ENCODE results near the gene CBY2. TPM values are rescaled to one million over a fixed set of nuclear protein-coding genes. Genes with fewer than 3 reads are reported as not detected.
"Not testable (repeated sequence)": the region's sequence is repeated elsewhere in the genome, so short reads cannot be mapped to it uniquely, and the experiment has no call there.

CBY2 gene
- total and polyA plus RNA-seq, 2 of the 4 experiments (the other 2 are of a cell fraction): not detected

- no peak overlapping the region for H3K27ac ChIP-seq (ENCODE audit: insufficient read depth, low read length)
- whole genome bisulfite sequencing, 2 experiments (ENCODE audit: extremely low coverage in 2 of 2, insufficient read length in 1 of 2): no CpG with 5 or more reads among the region's 1 CpG
- no peaks in the 10 kb centered on the region for H4K20me1 ChIP-seq (ENCODE audit: insufficient read depth, low read length)
- DNase-seq (no peak), ATAC-seq (ENCODE audit: low read depth) (no peak)
- H3K56ac ChIP-seq (ENCODE audit: extremely low read depth, insufficient read depth, low read length): no peak overlapping the region
- H2AFZ ChIP-seq (replicated peaks; ENCODE audit: low read length, poor library complexity): no peak overlapping the region
- H4K8ac ChIP-seq (ENCODE audit: low read depth in 2 of 2, low read length in 2 of 2): no peak overlapping the region
- no peaks in the 10 kb centered on the region for H3K79me1 ChIP-seq (ENCODE audit: low read depth in 1 of 2, low read length in 2 of 2)
- TF ChIP-seq POLR2A (IDR thresholded peaks at IDR 0.05; ENCODE audit: low read depth, low read length): no peak
- no peak for TF ChIP-seq NFE2L2 (IDR thresholded peaks at IDR 0.05; ENCODE audit: low read depth, low read length)
- no peak for TF ChIP-seq CEBPB (IDR thresholded peaks at IDR 0.05; ENCODE audit: low read depth, low read length)
- TF ChIP-seq CHD1 (IDR thresholded peaks at IDR 0.05; ENCODE audit: low read depth, low read length): no peak
- TF ChIP-seq RCOR1 (IDR thresholded peaks at IDR 0.05; ENCODE audit: insufficient replicate concordance, low read length): no peak
- no peak for TF ChIP-seq FOS (IDR thresholded peaks at IDR 0.05; ENCODE audit: low read depth, low read length)
- no peak overlapping the region for H3K14ac ChIP-seq (replicated peaks; ENCODE audit: low read depth, low read length)
- H2BK20ac ChIP-seq (ENCODE audit: low read depth, low read length): no peak overlapping the region
- no TSS peak for BruUV-seq (replicated peaks)
- no peak overlapping the region for H3K9ac ChIP-seq (ENCODE audit: low read depth, low read length)
- no peak overlapping the region for H3K23ac ChIP-seq (ENCODE audit: low read depth, low read length)
- no peak overlapping the region for H3K4ac ChIP-seq (ENCODE audit: low read depth, low read length)
- H3K4me1 ChIP-seq (ENCODE audit: control insufficient read depth, insufficient read depth, low read length): no peaks in the 10 kb centered on the region
- peaks cover 8% of the 10 kb centered on the region for H3K27me3 ChIP-seq (ENCODE audit: control insufficient read depth, insufficient read depth, low read length)
- no peak overlapping the region for H2BK5ac ChIP-seq (ENCODE audit: low read depth, low read length, poor library complexity, severe bottlenecking)
- H3K4me3 ChIP-seq (ENCODE audit: insufficient read depth, low read depth, low read length): no peak overlapping the region
- no peaks in the 10 kb centered on the region for H3K9me3 ChIP-seq (ENCODE audit: control insufficient read depth, insufficient read depth, low read length)
- no peak overlapping the region for H2BK15ac ChIP-seq (ENCODE audit: low read depth, low read length)
- intact Hi-C loops (cut with micrococcal nuclease): no loop called here
- ChIA-PET POLR2A (ENCODE audit: unreplicated experiment) (no interaction called here), CTCF (no interaction called here)
- no peak overlapping the region for H3K4me2 ChIP-seq (ENCODE audit: low read depth, low read length)
- in situ Hi-C loops (cut with MboI; ENCODE audit: low sequenced_read_pairs): no loop called here
- no peak overlapping the region for H2AK5ac ChIP-seq (ENCODE audit: low read depth, low read length)
- no peaks in the 10 kb centered on the region for H3K36me3 ChIP-seq (ENCODE audit: control insufficient read depth, insufficient read depth, low read length)
- no peak overlapping the region for H4K91ac ChIP-seq (ENCODE audit: insufficient read depth, low read depth, low read length)
- no peaks in the 10 kb centered on the region for H3K9me1 ChIP-seq (ENCODE audit: insufficient read depth, low read length)
- dilution Hi-C loops (cut with HindIII; ENCODE audit: low sequenced_read_pairs, unreplicated experiment): no loop called here
- no peak overlapping the region for H2BK120ac ChIP-seq (ENCODE audit: low read depth, low read length)
- no peak overlapping the region for H2AK9ac ChIP-seq (replicated peaks; ENCODE audit: low read depth, low read length, poor library complexity)
- H4K5ac ChIP-seq (ENCODE audit: low read depth, low read length): no peak overlapping the region
- no peak overlapping the region for H3K18ac ChIP-seq (ENCODE audit: low read depth, low read length)
These were observed 50.4 kb downstream of the CBY2 start for GRCh38 chr13:45752510-45752909.

GRCh38 chr13:45756498-45756897, 54.4 kb downstream of the CBY2 start:
- H2BK15ac ChIP-seq (ENCODE audit: low read depth, low read length); H3K9me3 ChIP-seq (ENCODE audit: control insufficient read depth, insufficient read depth, low read length); H3K4me1 ChIP-seq (ENCODE audit: control insufficient read depth, insufficient read depth, low read length); POLR2A ChIA-PET (ENCODE audit: unreplicated experiment); H3K27me3 ChIP-seq (ENCODE audit: control insufficient read depth, insufficient read depth, low read length); H3K23ac ChIP-seq (ENCODE audit: low read depth, low read length); H4K8ac ChIP-seq (ENCODE audit: low read depth in 2 of 2, low read length in 2 of 2); H3K4me2 ChIP-seq (ENCODE audit: low read depth, low read length); H4K5ac ChIP-seq (ENCODE audit: low read depth, low read length); H3K9ac ChIP-seq (ENCODE audit: low read depth, low read length); BruUV-seq (replicated peaks); DNase-seq; H2AK9ac ChIP-seq (replicated peaks; ENCODE audit: low read depth, low read length, poor library complexity); H4K20me1 ChIP-seq (ENCODE audit: insufficient read depth, low read length); H3K18ac ChIP-seq (ENCODE audit: low read depth, low read length); intact Hi-C loops (cut with micrococcal nuclease); H3K14ac ChIP-seq (replicated peaks; ENCODE audit: low read depth, low read length); in situ Hi-C loops (cut with MboI; ENCODE audit: low sequenced_read_pairs); H3K9me1 ChIP-seq (ENCODE audit: insufficient read depth, low read length); H4K91ac ChIP-seq (ENCODE audit: insufficient read depth, low read depth, low read length); H2BK120ac ChIP-seq (ENCODE audit: low read depth, low read length); H3K4me3 ChIP-seq (ENCODE audit: insufficient read depth, low read depth, low read length); H2AK5ac ChIP-seq (ENCODE audit: low read depth, low read length); H3K4ac ChIP-seq (ENCODE audit: low read depth, low read length); dilution Hi-C loops (cut with HindIII; ENCODE audit: low sequenced_read_pairs, unreplicated experiment); H3K56ac ChIP-seq (ENCODE audit: extremely low read depth, insufficient read depth, low read length); H3K36me3 ChIP-seq (ENCODE audit: control insufficient read depth, insufficient read depth, low read length); H2AFZ ChIP-seq (replicated peaks; ENCODE audit: low read length, poor library complexity); ATAC-seq (ENCODE audit: low read depth); H3K27ac ChIP-seq (ENCODE audit: insufficient read depth, low read length); CTCF ChIA-PET; H2BK5ac ChIP-seq (ENCODE audit: low read depth, low read length, poor library complexity, severe bottlenecking); H2BK20ac ChIP-seq (ENCODE audit: low read depth, low read length); H3K79me1 ChIP-seq (ENCODE audit: low read depth in 1 of 2, low read length in 2 of 2): not testable (repeated sequence)
- WGBS, 2 experiments (ENCODE audit: extremely low coverage in 2 of 2, insufficient read length in 1 of 2): no CpG with 5 or more reads among the region's 1 CpG

Data from IMR-90 (cell line).